Thymus (tissue), 11 donors: ENCODE data around the gene DRC3. TPM values are rescaled to one million over a fixed set of nuclear protein-coding genes. Genes with fewer than 3 reads are reported as not detected.
"Not testable (repeated sequence)": the region's sequence is repeated elsewhere in the genome, so short reads cannot be mapped to it uniquely, and the experiment has no call there.

Experiments used
- DNase-seq, 9 donors: peaks; one replicate each; pipeline ENCODE4 v3.0.0-alpha.2; 2013; ENCODE audit warnings: low spot score in 9 of 9, low read depth in 6 of 9, missing footprints in 1 of 9
- H3K27ac ChIP-seq, 2 donors: one replicate each; pipeline ENCODE4 v1.5.1; 2013; ENCODE audit warnings: control low read depth in 1 of 2, low read depth in 1 of 2, low read length in 1 of 2, mild to moderate bottlenecking in 1 of 2, moderate library complexity in 1 of 2
- H3K27me3 ChIP-seq, 2 donors: one replicate each; pipeline ENCODE4 v1.5.1; 2013; ENCODE audit warnings: low read length in 1 of 2; ENCODE audit not compliant: control insufficient read depth in 2 of 2, insufficient read depth in 1 of 2
- H3K36me3 ChIP-seq, 2 donors: one replicate each; pipeline ENCODE4 v1.5.1; 2013; ENCODE audit warnings: low read length in 1 of 2, mild to moderate bottlenecking in 1 of 2, moderate library complexity in 1 of 2; ENCODE audit not compliant: control insufficient read depth in 2 of 2, insufficient read depth in 2 of 2
- H3K4me1 ChIP-seq, 2 donors: one replicate each; pipeline ENCODE4 v1.5.1; 2013; ENCODE audit warnings: low read length in 2 of 2; ENCODE audit not compliant: control insufficient read depth in 2 of 2, insufficient read depth in 2 of 2
- H3K4me3 ChIP-seq, 2 donors: one replicate each; pipeline ENCODE4 v1.5.1; 2013; ENCODE audit warnings: low read length in 2 of 2, control low read depth in 1 of 2, mild to moderate bottlenecking in 1 of 2
- H3K9me3 ChIP-seq, 2 donors: one replicate each; pipeline ENCODE4 v1.5.1; 2013; ENCODE audit warnings: low read length in 1 of 2, mild to moderate bottlenecking in 1 of 2; ENCODE audit not compliant: control insufficient read depth in 2 of 2, insufficient read depth in 1 of 2
- WGBS: extraction: QIAGEN DNeasy Blood & Tissue Kit; methylation state at CpG from one replicate; pipeline ENCODE4 v1.1.7; 2013; 5-methylcytosine and 5-hydroxymethylcytosine counted together
- polyA plus RNA-seq: library from polyadenylated mRNA; stranded (reverse); fragments of 200-250 nt; gene quantifications from one replicate; pipeline ENCODE4 v1.2.3, GENCODE V29; 2013
- total RNA-seq: library from RNA; stranded (reverse); fragments of 120-200 nt; gene quantifications from one replicate; pipeline ENCODE4 v1.2.4, GENCODE V29; 2013
- donor health status: healthy.

The DRC3 gene
- total and polyA plus RNA-seq, 2 donors = 1.3 to 3.3 TPM

DNA sequence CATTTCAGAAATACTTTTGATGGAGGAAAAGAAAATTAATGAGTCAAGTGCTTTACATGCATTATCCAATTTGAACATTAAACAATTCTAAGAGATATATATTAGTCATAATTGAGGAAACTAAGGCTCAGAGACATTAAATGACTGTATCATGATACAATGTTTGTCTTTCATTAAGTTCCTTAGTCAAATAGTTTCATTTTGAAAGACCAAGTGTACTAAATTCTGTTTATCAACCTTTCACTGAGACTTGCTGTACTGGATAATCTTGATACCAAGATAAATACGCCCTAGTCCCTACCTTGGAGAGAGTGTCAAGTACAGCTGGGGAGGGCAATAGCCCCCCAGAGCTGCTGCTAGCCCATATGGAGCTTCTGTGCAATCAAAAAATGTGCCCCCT, 24.7 kb upstream of the DRC3 start:
- Histone ChIP-seq H3K27me3 (no peaks in the 10 kb centered on the region), H3K4me1 (peaks cover 6 to 12% of the 10 kb centered on the region in 2 donors), H3K36me3 (no peaks in the 10 kb centered on the region), H3K27ac (no peak overlapping the region), H3K4me3 (no peak overlapping the region), H3K9me3 (no peaks in the 10 kb centered on the region)
- 98% methylated on average over 1 of the region's 1 CpG for WGBS
- DNase-seq = no peak

DNA sequence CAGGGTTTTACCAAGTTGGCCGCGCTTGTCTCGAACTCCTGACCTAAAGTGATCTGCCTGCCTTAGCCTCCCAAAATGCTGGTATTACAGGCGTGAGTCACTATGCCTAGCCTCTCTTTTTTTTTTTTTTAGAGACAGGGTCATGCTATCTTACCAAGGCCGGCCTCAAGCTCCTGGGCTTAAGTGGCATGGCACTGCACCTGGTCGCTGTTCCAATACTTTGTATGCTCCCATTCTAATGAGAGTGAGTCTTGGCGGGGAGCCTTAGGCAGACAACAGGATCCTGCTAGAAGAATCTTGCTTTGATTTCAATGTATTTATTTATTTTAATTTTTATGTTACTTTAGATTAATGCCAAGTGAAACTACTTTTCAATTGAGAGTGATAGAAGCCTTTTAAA, 22.3 kb upstream of the DRC3 start:
- Histone ChIP-seq H3K9me3 (no peaks in the 10 kb centered on the region), H3K27me3 (no peaks in the 10 kb centered on the region), H3K4me3 (no peak overlapping the region), H3K36me3 (peaks cover 0 to 4% of the 10 kb centered on the region in 2 donors), H3K4me1 (peaks cover 2 to 12% of the 10 kb centered on the region in 2 donors), H3K27ac (no peak overlapping the region)
- 97% methylated on average over 7 of the region's 7 CpGs for WGBS
- DNase-seq = no peak

DNA sequence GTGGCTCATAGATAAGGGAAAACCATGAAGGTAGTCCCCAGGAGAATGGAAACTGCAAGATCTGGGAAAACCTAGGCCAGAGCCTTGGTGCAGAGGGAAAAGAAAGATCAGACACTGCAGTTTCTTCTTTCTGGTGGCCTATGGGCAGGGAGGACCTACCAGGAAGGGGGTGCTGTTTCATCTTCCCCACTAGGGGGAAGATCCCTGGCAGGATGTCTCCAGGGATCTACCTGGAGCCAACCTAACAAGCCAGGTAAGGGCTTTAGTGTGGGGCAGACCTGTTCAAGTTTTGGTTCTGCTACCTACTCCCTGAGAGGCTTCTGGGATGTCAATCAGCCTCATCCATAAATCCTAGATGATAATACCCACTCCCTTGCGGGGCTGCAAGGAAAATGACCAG, 21.9 kb upstream of the DRC3 start:
- Histone ChIP-seq H3K27me3 (no peaks in the 10 kb centered on the region), H3K4me3 (no peak overlapping the region), H3K4me1 (peaks cover 2 to 12% of the 10 kb centered on the region in 2 donors), H3K9me3 (no peaks in the 10 kb centered on the region), H3K36me3 (peaks cover 0 to 6% of the 10 kb centered on the region in 2 donors), H3K27ac (no peak overlapping the region)
- WGBS = 100% methylated on average over 1 of the region's 1 CpG
- no peak for DNase-seq

DNA sequence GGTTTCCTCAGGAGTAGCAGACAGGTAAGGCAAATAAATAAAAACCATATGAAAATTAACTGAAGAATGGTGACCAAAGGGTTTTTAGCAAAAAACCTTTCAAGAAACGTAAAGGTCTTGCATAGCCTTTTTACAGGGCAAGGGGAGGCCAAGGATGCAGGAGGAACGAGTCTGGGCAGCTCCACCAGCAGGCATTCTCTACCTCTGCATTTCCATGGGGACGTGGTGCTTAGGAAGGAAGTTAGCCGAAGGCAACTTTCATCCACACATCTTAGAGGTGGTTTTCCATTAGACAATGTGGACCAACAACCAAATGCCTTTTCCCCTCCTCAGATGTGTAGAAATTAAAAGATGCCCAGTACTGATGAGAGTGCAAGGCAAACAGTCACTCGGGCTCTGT, 21.1 kb upstream of the DRC3 start:
- WGBS = 95% methylated on average over 5 of the region's 5 CpGs
- no peak overlapping the region for H3K27ac ChIP-seq

DNA sequence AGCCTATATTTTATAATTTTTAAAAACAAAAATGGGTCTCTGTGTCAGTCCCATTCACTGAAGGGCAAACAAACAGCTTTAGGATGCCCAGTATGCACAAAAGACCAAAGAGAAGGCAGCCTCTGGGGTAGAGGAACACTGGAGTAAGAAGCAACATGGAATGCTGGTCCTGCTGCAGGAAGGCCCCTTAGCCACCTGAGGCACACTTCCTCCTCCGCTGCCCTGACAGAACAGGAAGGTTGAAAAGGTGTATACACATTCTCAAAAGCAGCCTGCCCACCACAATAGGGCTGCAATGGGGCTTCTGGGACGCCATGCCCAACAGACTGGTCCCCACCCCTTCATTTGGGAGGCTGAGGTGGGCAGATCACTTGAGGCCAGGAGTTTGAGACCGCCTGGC, 20.0 kb upstream of the DRC3 start:
- peaks cover 2 to 16% of the 10 kb centered on the region in 2 donors for H3K4me1 ChIP-seq
- no peak overlapping the region for H3K27ac ChIP-seq
- H3K9me3 ChIP-seq = peaks cover 0 to 3% of the 10 kb centered on the region in 2 donors
- H3K36me3 ChIP-seq = peaks cover 0 to 9% of the 10 kb centered on the region in 2 donors
- no peak overlapping the region for H3K4me3 ChIP-seq
- no peaks in the 10 kb centered on the region for H3K27me3 ChIP-seq
- no peak for DNase-seq
- WGBS = 99% methylated on average over 3 of the region's 3 CpGs

More for the DNA sequence above, 21.1 kb upstream of the DRC3 start:
- Histone ChIP-seq H3K4me3 (no peak overlapping the region), H3K36me3 (peaks cover 0 to 6% of the 10 kb centered on the region in 2 donors), H3K27me3 (no peaks in the 10 kb centered on the region), H3K9me3 (peaks cover 0 to 3% of the 10 kb centered on the region in 2 donors), H3K4me1 (peaks cover 2 to 12% of the 10 kb centered on the region in 2 donors)
- no peak for DNase-seq

DNA sequence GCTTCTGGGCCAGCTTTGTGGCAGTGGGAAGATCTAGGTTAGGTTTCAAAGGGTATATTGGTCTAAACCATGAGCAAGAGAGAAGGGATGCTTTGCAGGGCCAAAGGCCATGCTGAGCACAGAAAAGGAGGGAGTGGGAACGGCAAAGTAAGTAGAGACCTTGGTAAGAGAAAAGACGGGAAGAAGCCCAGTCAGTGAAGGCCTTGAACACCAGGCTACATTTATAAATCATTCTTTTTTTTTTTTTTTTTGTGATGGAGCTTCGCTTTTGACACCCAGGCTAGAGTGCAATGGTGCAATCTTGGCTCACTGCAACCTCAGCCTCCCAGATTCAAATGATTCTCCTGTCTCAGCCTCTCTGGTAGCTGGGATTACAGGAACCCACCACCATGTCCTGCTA, 18.6 kb upstream of the DRC3 start:
- H3K4me3 ChIP-seq = no peak overlapping the region
- H3K27me3 ChIP-seq = no peaks in the 10 kb centered on the region
- 97% methylated on average over 3 of the region's 3 CpGs for WGBS
- H3K9me3 ChIP-seq = peaks cover 0 to 3% of the 10 kb centered on the region in 2 donors
- no peak overlapping the region for H3K27ac ChIP-seq
- H3K4me1 ChIP-seq = peaks cover 10 to 27% of the 10 kb centered on the region in 2 donors
- H3K36me3 ChIP-seq = peaks cover 0 to 9% of the 10 kb centered on the region in 2 donors
- no peak for DNase-seq

DNA sequence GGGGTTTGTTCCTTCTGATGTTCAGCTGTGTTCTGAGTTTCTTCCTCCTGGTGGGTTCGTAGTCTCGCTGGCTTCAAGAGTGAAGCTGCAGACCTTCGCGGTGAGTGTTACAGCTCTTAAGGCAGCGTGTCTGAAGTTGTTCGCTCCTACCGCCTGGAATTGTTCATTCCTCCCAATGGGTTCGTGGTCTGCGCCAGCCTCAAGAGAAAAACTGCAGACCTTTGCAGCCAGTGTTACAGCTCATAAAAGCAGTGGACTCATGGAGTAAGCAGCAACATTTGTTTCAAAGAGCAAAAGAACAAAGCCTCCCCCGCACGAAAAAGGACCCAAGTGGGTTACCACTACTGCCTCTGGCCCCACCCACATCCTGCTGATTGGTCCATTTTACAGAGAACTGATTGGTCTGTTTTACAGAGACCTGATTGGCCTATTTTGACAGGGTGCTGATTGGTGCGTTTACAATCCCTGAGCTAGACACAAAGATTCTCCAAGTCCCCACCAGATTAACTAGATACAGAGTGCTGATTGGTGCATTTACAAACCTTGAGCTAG, 16.8 kb upstream of the DRC3 start:
- H3K4me3 ChIP-seq, H3K27ac ChIP-seq, H3K9me3 ChIP-seq, H3K27me3 ChIP-seq, DNase-seq, H3K36me3 ChIP-seq: not testable (repeated sequence)
- peaks cover 10 to 32% of the 10 kb centered on the region in 2 donors for H3K4me1 ChIP-seq
- WGBS = 97% methylated on average over 12 of the region's 12 CpGs

DNA sequence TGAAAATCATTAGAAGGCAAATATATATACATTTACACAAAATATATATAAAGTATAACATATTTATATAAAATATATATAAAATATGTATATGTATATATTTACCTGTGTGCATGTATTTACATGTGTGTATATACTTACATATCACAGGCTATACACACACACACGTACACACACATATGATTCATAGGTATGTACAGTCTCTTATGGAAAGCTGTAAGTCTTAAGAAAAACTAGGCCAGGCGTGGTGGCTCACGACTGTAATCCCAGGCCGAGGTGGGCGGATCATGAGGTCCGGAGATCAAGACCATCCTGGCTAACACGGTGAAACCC, 15.1 kb upstream of the DRC3 start:
- no peak for DNase-seq
- no peaks in the 10 kb centered on the region for H3K27me3 ChIP-seq
- peaks cover 0 to 9% of the 10 kb centered on the region in 2 donors for H3K36me3 ChIP-seq
- peaks cover 0 to 3% of the 10 kb centered on the region in 2 donors for H3K9me3 ChIP-seq
- WGBS = 98% methylated on average over 7 of the region's 7 CpGs
- peak overlapping the region in 1 of 2 donors; percentile 46 for H3K27ac ChIP-seq
- H3K4me1 ChIP-seq = peaks cover 10 to 32% of the 10 kb centered on the region in 2 donors
- no peak overlapping the region for H3K4me3 ChIP-seq

DNA sequence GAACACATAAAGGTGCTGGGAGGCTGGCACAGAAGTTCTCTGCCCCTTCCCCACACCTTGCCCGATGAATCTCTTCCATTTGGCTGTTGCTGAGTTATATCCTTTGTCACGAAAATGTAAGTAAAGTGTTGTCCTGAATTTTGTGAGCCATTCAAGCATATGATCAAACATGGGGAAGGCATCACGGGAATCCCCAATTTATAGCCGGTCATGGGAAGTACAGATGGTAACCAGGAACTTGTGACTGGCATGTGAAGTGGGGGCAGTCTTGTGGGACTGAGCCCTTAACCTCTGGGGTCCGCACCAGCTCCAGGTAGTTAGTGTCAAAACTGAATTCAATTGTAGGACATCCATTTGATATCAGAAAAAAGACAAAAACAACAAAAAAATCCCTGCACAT, 13.7 kb upstream of the DRC3 start:
- Histone ChIP-seq H3K9me3 (peaks cover 0 to 3% of the 10 kb centered on the region in 2 donors), H3K27ac (peak overlapping the region; percentile 5 to 78), H3K4me3 (no peak overlapping the region), H3K36me3 (peaks cover 0 to 9% of the 10 kb centered on the region in 2 donors), H3K4me1 (peaks cover 8 to 25% of the 10 kb centered on the region in 2 donors), H3K27me3 (no peaks in the 10 kb centered on the region)
- DNase-seq = no peak
- 96% methylated on average over 5 of the region's 5 CpGs for WGBS
